K562 (cell line): ENCODE results near the gene RCBTB1. TPM values are rescaled to one million over a fixed set of nuclear protein-coding genes. Genes with fewer than 3 reads are reported as not detected.

Experiments
- CEBPG ChIP-seq, 3 experiments: fragments of 200-800 bp in 1 of 3; sonication (Bioruptor generic) in 1 of 3; sonication (generic) in 1 of 3; formaldehyde crosslinking in 1 of 3; IDR thresholded peaks in 2 of 3; conservative IDR thresholded peaks in 1 of 3; 2 replicates each; pipeline versions ENCODE4 v1.6.1 to v1.8.0; 2016 to 2022; ENCODE audit warnings: missing compliant biosample characterization in 2 of 3, missing genetic modification characterization in 2 of 3, mild to moderate bottlenecking in 1 of 3, missing genetic modification reagents in 1 of 3
- CREM ChIP-seq: IDR thresholded peaks from 2 replicates; pipeline ENCODE4 v1.6.1; 2014; ENCODE audit warnings: antibody characterized with exemption, low read depth
- NFRKB ChIP-seq: fragments of 450-650 bp; IDR thresholded peaks from 2 replicates; pipeline ENCODE4 v1.6.1; 2016; ENCODE audit warnings: low read depth
- PHF20 ChIP-seq: fragments of 450-650 bp; IDR thresholded peaks from 2 replicates; pipeline ENCODE4 v1.6.1; 2018; ENCODE audit not compliant: partially characterized antibody
- SMC3 ChIP-seq: conservative IDR thresholded peaks from 2 replicates; pipeline ENCODE4 v1.6.1; 2011; ENCODE audit warnings: low read depth, low read length, improper control_type of control experiment; ENCODE audit not compliant: insufficient read depth
- UBTF ChIP-seq, 2 experiments: IDR thresholded peaks; 2 replicates each; pipeline ENCODE4 v1.6.1; 2012; ENCODE audit warnings: improper control_type of control experiment in 2 of 2, low read depth in 2 of 2, low read length in 2 of 2, borderline replicate concordance in 1 of 2
- VEZF1 ChIP-seq: fragments of 200-800 bp; sonication (Bioruptor generic); IDR thresholded peaks from 2 replicates; pipeline ENCODE4 v1.6.1; 2017; ENCODE audit warnings: missing genetic modification characterization, missing compliant biosample characterization
- polyA plus RNA-seq, 8 experiments: library from polyadenylated mRNA; depleted of rRNA in 4 of 8; stranded (reverse) in 5 of 8; unstranded in 3 of 8; fragments of >200 nt; fragmentation: Nextera tagmentation in 2 of 8; fragmentation: Illumina TruSeq in 1 of 8; extraction: Ambion mirVana in 2 of 8; extraction: Trizol in 1 of 8; gene quantifications; 2 replicates each; pipeline versions ENCODE4 v1.2.1 to v1.2.3, GENCODE V29; 2011 to 2014; ENCODE audit warnings: inconsistent platforms in 1 of 8, missing spikeins in 1 of 8
- total RNA-seq, 7 experiments: library from RNA; depleted of rRNA in 6 of 7; stranded (reverse); fragments of >200 nt in 6 of 7; fragmentation: Illumina TruSeq in 2 of 7; extraction: Trizol in 2 of 7; gene quantifications; 2 replicates each; pipeline versions ENCODE4 v1.2.1 to v1.2.3, GENCODE V29; 2011 to 2021; ENCODE audit warnings: low replicate concordance in 1 of 7

Gene RCBTB1
- total and polyA plus RNA-seq, 9 of the 15 experiments (the other 6 are each of a cell fraction or from before 2014, with no cell fraction given), result 4.0 to 11.3 (median 8.4) TPM

GRCh38 chr13:49539313-49539712 lies 46.0 kb downstream of the RCBTB1 start (continued):
- TF ChIP-seq CEBPG (CRISPR knock-in tag; IDR thresholded peaks at IDR 0.05), result no peak
- no peak for TF ChIP-seq CEBPG (tag; conservative IDR thresholded peaks at IDR 0.05 in 1 of 2, IDR thresholded peaks at IDR 0.05 in 1 of 2)
- no peak for TF ChIP-seq PHF20
- TF ChIP-seq UBTF (IDR thresholded peaks at IDR 0.05; ENCODE audit: borderline replicate concordance in 1 of 2, low read depth in 2 of 2, low read length in 2 of 2), result no peak
- TF ChIP-seq NFRKB, result no peak
- TF ChIP-seq CREM, result no peak
- no peak for TF ChIP-seq SMC3
- TF ChIP-seq VEZF1, result no peak
